Activated T-helper 1 cell treated with Interleukin-2 at 50 U/mL for 16 hours (primary cell): Measurements from ENCODE around the gene COL4A1.

Source experiments
- DNase-seq: peaks from one replicate; pipeline ENCODE4 v3.0.0-alpha.2; 2020; ENCODE audit warnings: low read depth

Gene COL4A1

GRCh38 chr13:110341445-110342244, 34.7 kb upstream of the COL4A1 start:
- no peak for DNase-seq

DNA sequence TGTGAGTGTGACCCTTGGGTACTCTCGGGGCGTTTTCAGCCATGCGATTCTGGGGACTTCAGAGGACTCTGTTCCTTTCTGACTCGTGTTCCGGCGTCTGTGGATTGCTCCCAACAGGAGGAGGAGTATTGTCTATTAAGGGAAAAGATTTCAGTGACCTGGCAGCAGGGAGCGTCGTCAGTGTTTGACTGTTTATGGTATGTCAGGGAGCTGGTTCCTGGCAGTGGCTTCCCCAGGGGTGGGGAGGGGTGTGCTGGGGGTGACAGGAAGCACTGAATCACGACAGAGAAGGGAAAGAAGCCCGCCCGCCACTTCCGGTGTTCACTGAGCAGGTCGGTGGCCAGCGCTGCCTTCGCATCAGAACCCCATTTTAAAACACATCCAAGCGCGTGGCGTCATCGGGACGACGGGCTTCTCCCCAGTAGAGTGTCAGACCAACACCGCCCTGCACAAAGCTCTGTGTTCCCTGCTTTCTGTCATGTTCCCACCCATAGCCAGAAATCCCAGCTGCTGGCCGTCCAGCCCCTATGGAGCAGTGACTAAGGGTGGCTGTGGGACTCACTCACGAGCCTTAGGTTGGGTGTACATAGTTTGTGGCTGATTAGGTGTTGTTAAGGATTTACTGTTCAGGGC, 34.0 kb upstream of the COL4A1 start:
- peak; percentile 20 for DNase-seq

DNA sequence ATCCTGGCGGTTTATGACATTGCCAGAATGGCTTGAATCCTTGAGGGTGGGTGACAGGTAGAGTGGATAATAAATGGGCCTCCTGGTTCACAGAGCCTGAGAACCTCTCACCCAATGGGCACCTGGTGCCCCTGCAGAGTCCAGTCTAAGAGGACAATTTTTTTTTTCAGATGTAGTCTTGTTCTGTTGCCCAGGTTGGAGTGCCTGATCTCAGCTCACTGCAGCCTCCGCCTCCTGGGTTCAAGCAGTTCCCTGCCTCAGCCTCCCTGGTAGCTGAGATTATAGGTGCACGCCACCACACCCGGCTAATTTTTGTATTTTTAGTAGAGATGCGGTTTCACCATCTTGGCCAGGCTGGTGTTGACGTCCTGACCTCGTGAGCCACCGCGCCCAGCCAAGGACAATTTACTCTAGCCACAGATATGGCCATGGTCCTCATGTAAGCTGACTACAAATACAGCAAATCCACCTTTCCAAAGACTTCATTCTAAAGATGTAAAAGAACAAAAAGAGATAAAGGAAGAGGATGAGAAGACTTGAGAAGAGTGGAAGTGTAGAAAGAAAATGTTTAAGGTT, 33.1 kb upstream of the COL4A1 start:
- DNase-seq, result no peak

GRCh38 chr13:110339263-110339662, 32.3 kb upstream of the COL4A1 start:
- no peak for DNase-seq

- no peak for DNase-seq
These were observed 31.6 kb upstream of the COL4A1 start for GRCh38 chr13:110338441-110339101.

DNA sequence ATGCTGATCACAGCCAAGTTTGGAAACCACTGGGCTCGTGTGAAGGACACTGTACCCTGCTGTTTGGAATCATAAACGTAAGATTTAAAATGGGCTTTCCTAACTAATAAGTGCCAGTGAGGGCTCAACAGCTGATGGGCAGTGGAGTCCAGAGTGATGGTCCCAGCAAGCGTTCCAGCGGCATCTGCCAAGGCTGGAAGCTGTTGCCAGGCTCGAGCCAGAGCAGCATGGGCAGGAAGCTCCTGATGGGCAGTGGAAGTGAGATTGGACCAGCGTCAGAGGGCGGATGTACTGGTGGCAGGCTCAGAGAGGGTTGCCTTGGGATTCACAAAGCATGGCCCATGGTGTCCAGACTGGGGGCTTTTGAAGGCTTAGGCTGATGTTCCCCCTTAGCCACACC, 30.3 kb upstream of the COL4A1 start:
- DNase-seq, result no peak

DNA sequence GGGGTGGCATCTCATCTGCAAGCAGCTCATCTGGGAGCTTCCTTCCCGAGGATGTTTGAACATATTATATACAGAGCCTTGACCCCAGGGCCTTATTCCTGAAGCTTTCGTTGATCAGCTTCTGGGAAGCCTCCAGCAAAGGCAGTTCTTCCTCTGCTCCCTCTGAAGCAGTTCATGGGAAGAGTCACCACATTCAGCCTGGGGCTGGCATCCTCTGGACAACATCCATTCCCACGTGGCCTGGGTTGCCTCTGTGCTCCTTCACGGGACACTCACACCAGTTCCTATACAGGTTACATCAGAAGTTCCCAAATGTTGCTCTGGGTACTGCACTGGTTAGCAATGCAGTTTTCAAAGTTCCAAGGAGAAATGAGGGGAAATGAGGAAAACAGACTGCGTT, 29.7 kb upstream of the COL4A1 start:
- DNase-seq, result no peak

DNA sequence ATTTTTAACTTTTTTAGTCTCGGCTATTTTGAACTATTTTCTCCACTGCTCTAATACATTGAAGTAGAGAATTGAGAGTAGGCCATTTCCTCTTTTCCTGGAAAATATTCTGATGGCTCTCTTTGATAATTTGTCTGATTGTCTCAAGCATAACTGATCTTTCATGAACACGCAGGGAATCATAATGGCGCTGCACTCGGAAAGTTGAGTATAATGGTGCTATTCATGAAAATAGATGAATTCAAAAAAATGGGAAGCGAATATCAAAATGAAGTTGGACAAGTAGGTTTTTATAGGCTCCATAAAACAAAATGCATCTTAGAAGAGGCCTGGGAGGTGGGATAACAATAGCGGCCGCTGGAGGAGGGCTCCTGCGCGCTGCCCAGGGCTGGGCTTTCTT, 29.2 kb upstream of the COL4A1 start:
- DNase-seq, result no peak

GRCh38 chr13:110334841-110335490, 28.0 kb upstream of the COL4A1 start:
- no peak for DNase-seq

- no peak for DNase-seq
These were observed 27.3 kb upstream of the COL4A1 start for GRCh38 chr13:110334256-110334655.

GRCh38 chr13:110333837-110334236, 26.9 kb upstream of the COL4A1 start:
- no peak for DNase-seq

DNA sequence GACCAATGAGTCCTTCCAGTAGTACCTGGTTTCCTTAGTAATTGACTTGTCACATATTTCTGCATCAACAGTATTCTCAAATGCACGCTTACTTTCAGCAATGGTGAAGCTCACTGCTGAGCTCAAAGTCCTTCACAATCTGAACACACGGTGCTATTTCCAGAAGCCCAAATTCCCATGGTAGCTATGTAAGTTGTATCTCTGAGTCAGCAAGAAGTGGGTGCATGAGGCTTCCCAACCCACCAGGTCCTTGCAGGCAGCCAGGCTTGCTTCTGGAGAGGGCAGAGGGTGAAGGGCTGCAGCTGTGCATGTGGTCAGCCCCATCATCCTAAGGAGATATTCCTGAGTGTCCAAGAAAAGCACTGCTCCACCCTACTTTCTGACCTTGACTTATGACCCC, 25.8 kb upstream of the COL4A1 start:
- DNase-seq, result no peak

- no peak for DNase-seq
These were observed 24.4 kb upstream of the COL4A1 start for GRCh38 chr13:110331362-110331761.

- DNase-seq, result no peak
These were observed 23.6 kb upstream of the COL4A1 start for GRCh38 chr13:110330491-110331011.

GRCh38 chr13:110329798-110330461, 23.0 kb upstream of the COL4A1 start:
- no peak for DNase-seq

- no peak for DNase-seq
These were observed 22.3 kb upstream of the COL4A1 start for GRCh38 chr13:110329258-110329657.

DNA sequence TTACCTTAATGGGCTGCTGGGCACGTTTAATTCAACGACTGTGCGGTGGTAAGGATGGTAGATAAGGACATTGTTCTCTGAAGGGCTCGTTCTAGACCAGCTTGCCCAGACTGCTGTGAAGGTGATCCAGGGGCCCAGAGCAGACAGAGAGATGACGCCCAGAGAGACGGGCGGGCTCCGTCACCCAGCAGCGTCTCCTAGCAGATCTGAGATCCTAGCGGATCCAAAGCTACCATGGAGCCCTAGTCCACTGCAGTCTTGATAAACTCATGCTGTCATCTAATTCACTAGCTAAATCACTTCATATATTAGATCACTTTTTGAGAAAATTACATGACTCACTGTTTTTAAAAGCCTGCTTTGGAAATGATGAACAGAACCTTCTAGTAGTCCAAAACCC, 21.6 kb upstream of the COL4A1 start:
- no peak for DNase-seq

DNA sequence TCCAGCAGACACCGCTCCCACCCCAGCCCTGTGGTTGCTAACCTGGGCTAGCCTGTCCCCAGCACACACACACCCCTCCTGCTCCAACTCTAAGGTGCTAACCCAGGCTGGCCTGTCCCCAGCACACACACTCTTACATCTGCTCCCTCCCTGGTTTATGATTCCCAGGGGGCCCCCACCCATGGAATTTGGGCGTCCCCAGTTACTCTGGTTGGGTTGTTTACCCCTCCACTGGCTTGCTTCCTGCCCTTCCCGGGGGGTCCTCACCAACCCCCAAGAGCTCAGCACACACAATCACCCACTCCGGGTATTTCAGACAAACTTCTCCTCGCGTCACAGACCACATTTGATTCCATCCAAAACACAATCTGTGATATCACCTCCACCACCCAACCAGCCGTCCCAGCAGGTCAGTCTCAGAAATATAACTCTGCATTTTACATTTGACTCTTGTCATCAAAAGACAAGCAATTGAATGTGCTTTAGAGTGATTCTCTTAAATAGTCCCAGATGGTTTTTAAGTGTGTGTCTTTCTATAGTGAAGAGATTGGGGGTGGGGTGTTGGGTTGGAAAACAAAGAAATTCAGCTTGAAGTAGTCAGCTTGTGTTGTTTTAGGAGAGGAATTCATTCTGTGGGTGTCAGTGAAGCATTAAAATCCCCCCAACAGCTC, 20.2 kb upstream of the COL4A1 start:
- DNase-seq, result no peak

- no peak for DNase-seq
These were observed 19.4 kb upstream of the COL4A1 start for GRCh38 chr13:110326263-110326904.

DNA sequence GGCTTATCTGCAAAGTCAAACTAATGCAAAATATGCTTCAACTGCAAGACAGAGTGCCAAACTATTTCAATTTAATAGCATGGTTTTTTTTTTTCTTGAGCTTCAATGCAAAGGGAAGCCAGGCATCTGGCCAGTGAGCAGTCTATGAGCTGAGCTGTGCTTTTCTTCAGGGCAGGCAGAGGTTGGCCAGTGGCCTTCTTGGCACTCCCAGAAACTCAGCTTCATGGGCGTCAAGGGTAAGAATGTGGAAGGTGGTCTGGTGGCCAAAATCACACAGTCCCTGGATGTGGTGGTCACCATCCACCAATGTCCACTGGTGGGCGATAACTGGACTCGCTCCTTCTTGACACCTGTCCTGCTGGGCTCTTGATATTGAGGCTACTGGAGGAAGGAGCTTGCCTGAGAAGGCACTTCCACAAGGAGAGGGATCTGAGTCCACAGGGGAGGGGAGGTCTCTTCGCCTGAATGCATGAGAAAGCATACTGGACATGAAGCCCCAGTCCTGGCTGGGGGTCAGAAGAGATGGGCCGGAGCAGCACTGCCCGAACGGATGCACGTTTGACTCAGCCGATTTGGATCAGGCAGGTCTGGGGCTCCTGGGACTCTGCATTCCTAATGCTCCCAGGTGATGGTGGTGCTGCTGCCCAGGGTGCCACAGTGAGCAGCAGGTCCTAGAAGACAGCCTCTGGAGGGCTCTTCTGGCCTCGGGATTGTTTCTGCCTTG, 17.2 kb upstream of the COL4A1 start:
- no peak for DNase-seq
